ENCODE results near the gene FLVCR1. TPM values are rescaled to one million over a fixed set of nuclear protein-coding genes. Genes with fewer than 3 reads are reported as not detected.
"Not testable (repeated sequence)": the region's sequence is repeated elsewhere in the genome, so short reads cannot be mapped to it uniquely, and the experiment has no call there.

The FLVCR1 gene
- total and polyA plus RNA-seq, 9 of the 15 experiments (the other 6 are each of a cell fraction or from before 2014, with no cell fraction given), result 5.2 to 18.0 (median 12.5) TPM

- H3K4me2 ChIP-seq (ENCODE audit: insufficient read depth, low read length); CTCF ChIA-PET (ENCODE audit: low intra/inter-chr PET ratio); H3K4me1 ChIP-seq (replicated peaks in 1 of 2; ENCODE audit: control insufficient read depth in 2 of 2, insufficient read depth in 2 of 2, low read length in 2 of 2); H2AFZ ChIP-seq (ENCODE audit: low read depth, low read length); in situ Hi-C loops (cut with MboI); H3K79me2 ChIP-seq (ENCODE audit: control insufficient read depth, insufficient read depth, low read length); H3K4me3 ChIP-seq; H4K20me1 ChIP-seq (replicated peaks; ENCODE audit: control insufficient read depth, insufficient read depth, low read length); H3K9me1 ChIP-seq (ENCODE audit: control insufficient read depth, insufficient read depth, low read length); DNase-seq (ENCODE audit: extremely low read depth in 1 of 4, low spot score in 3 of 4); FAIRE-seq; H3K27me3 ChIP-seq (ENCODE audit: control insufficient read depth in 2 of 2, insufficient read depth in 2 of 2, low read length in 2 of 2); intact Hi-C loops (cut with micrococcal nuclease); H3K9ac ChIP-seq (ENCODE audit: insufficient read depth in 1 of 2, low read depth in 2 of 2, low read length in 2 of 2); BruUV-seq (replicated peaks); H3K36me3 ChIP-seq (ENCODE audit: control insufficient read depth, insufficient read depth, low read length); H3K27ac ChIP-seq (ENCODE audit: extremely low read depth, low read depth, low read length); H3K9me3 ChIP-seq (replicated peaks; ENCODE audit: control insufficient read depth, insufficient read depth, low read depth, low read length): not testable (repeated sequence)
- POLR2A ChIA-PET, result interaction anchor here (0.6 to 1.9 kb wide), 3 partner anchors 12 to 41 kb away, joined by 3 to 5 read pairs (median 3); no protein-coding TSS in a partner anchor
- peak; percentile 33; the same call in 2 of the 3 replicates for ATAC-seq
- 37% methylated on average over 7 of the region's 8 CpGs for WGBS (ENCODE audit: insufficient coverage, low coverage, missing lambda C conversion rate)
Observed at GRCh38 chr1:212833211-212834207, 24.6 kb upstream of the FLVCR1 start.

- 33% methylated on average over 5 of the region's 5 CpGs for WGBS (ENCODE audit: insufficient coverage, low coverage, missing lambda C conversion rate)
- H3K27ac ChIP-seq (ENCODE audit: extremely low read depth, low read depth, low read length), result no peak overlapping the region
- BruUV-seq (replicated peaks), result no TSS peak
- ChIA-PET POLR2A (interaction anchor here (1.0 to 1.4 kb wide), 2 partner anchors 20 to 22 kb away, joined by 4 to 5 read pairs; partner anchors contain the start of gene FLVCR1), CTCF (ENCODE audit: low intra/inter-chr PET ratio) (no interaction called here)
- ATAC-seq (no peak), FAIRE-seq (no peak), DNase-seq (ENCODE audit: extremely low read depth in 1 of 4, low spot score in 3 of 4) (no peak)
- intact Hi-C loops (cut with micrococcal nuclease), result no loop called here
- no peaks in the 10 kb centered on the region for H3K27me3 ChIP-seq (ENCODE audit: control insufficient read depth in 2 of 2, insufficient read depth in 2 of 2, low read length in 2 of 2)
- H3K9me3 ChIP-seq (replicated peaks; ENCODE audit: control insufficient read depth, insufficient read depth, low read depth, low read length), result no peaks in the 10 kb centered on the region; the same call in 1 of the 2 replicates
- no peak overlapping the region for H3K4me2 ChIP-seq (ENCODE audit: insufficient read depth, low read length)
- H2AFZ ChIP-seq (ENCODE audit: low read depth, low read length), result no peak overlapping the region
- no peaks in the 10 kb centered on the region for H3K9me1 ChIP-seq (ENCODE audit: control insufficient read depth, insufficient read depth, low read length)
- no peaks in the 10 kb centered on the region for H3K36me3 ChIP-seq (ENCODE audit: control insufficient read depth, insufficient read depth, low read length)
- in situ Hi-C loops (cut with MboI), result no loop called here
- H3K4me1 ChIP-seq (replicated peaks in 1 of 2; ENCODE audit: control insufficient read depth in 2 of 2, insufficient read depth in 2 of 2, low read length in 2 of 2), result no peaks in the 10 kb centered on the region
- no peak overlapping the region for H3K9ac ChIP-seq (ENCODE audit: insufficient read depth in 1 of 2, low read depth in 2 of 2, low read length in 2 of 2)
- no peak for TF ChIP-seq KLF13 (tag; IDR thresholded peaks at IDR 0.05; ENCODE audit: borderline replicate concordance, low read depth)
- peak; percentile 70 for TF ChIP-seq TCF3 (CRISPR knock-in tag; IDR thresholded peaks at IDR 0.05)
- no peak for TF ChIP-seq ELF4 (CRISPR knock-in tag; IDR thresholded peaks at IDR 0.05)
- peak; percentile 41 for TF ChIP-seq CBFA2T3 (IDR thresholded peaks at IDR 0.05)
- TF ChIP-seq BMI1 (IDR thresholded peaks at IDR 0.05; ENCODE audit: low read length), result no peak
- TF ChIP-seq TAL1 (IDR thresholded peaks at IDR 0.05), result 0 out of 2 replicates have a peak, but pooled peaks have one; percentile 5
- TF ChIP-seq ARID1B (IDR thresholded peaks at IDR 0.05), result peak; percentile 45; the same call in 1 of the 2 replicates
- TF ChIP-seq PBX2 (CRISPR knock-in tag; IDR thresholded peaks at IDR 0.05; ENCODE audit: low read depth), result no peak
- peak; percentile 44 for TF ChIP-seq PBX2 (tag; conservative IDR thresholded peaks at IDR 0.05; ENCODE audit: low read depth)
- peak; percentile 60 for TF ChIP-seq MEIS2 (IDR thresholded peaks at IDR 0.05; ENCODE audit: partially characterized antibody)
- TF ChIP-seq ZNF384 (IDR thresholded peaks at IDR 0.05; ENCODE audit: low read depth, low read length), result peak; percentile 61
- no peaks in the 10 kb centered on the region for H4K20me1 ChIP-seq (replicated peaks; ENCODE audit: control insufficient read depth, insufficient read depth, low read length)
- no peaks in the 10 kb centered on the region for H3K79me2 ChIP-seq (ENCODE audit: control insufficient read depth, insufficient read depth, low read length)
- H3K4me3 ChIP-seq, result no peak overlapping the region
Observed at GRCh38 chr1:212838145-212838544, 19.9 kb upstream of the FLVCR1 start.
